MCF 10A (cell line): ENCODE data around the gene LRRC1. TPM values are rescaled to one million over a fixed set of nuclear protein-coding genes. Genes with fewer than 3 reads are reported as not detected.

Experiments used
- BruUV-seq: library from RNA; stranded (reverse); fragments of 400-500 nt; replicated peaks from 2 replicates; lab custom pipeline; 2021; lab: Mats Ljungman, UMichigan
- CTCF ChIA-PET: fragments of 300-600 bp; sonication (Branson Sonifier 250); formaldehyde crosslinking; extraction: SDS; loops from one replicate; lab custom pipeline; 2021; ENCODE audit warnings: antibody characterized with exemption, inconsistent platforms; lab: Yijun Ruan, JAX
- POLR2A ChIA-PET: fragments of 300-600, 350-650 bp; sonication (Branson Sonifier 250); formaldehyde crosslinking; extraction: SDS; loops from one replicate; lab custom pipeline; 2020; ENCODE audit warnings: antibody characterized with exemption, inconsistent platforms; lab: Yijun Ruan, JAX
- DNase-seq: peaks from one replicate; pipeline ENCODE4 v3.0.0-alpha.2; 2018; ENCODE audit not compliant: unreplicated experiment
- H3K27ac Mint-ChIP-seq: one replicate; pipeline ENCODE4 v1.8.0; 2022; ENCODE audit warnings: mild to moderate bottlenecking, low read depth, mixed read lengths; ENCODE audit not compliant: unreplicated experiment
- H3K27me3 Mint-ChIP-seq: one replicate; pipeline ENCODE4 v1.8.0; 2022; ENCODE audit warnings: mixed read lengths; ENCODE audit not compliant: insufficient read depth, unreplicated experiment
- H3K36me3 Mint-ChIP-seq: one replicate; pipeline ENCODE4 v1.8.0; 2022; ENCODE audit warnings: mild to moderate bottlenecking, moderate library complexity, mixed read lengths; ENCODE audit not compliant: insufficient read depth, unreplicated experiment
- H3K4me1 Mint-ChIP-seq: one replicate; pipeline ENCODE4 v1.8.0; 2022; ENCODE audit warnings: mixed read lengths; ENCODE audit not compliant: insufficient read depth, unreplicated experiment
- H3K4me3 Mint-ChIP-seq: one replicate; pipeline ENCODE4 v1.8.0; 2022; ENCODE audit warnings: mild to moderate bottlenecking, moderate library complexity, mixed read lengths; ENCODE audit not compliant: unreplicated experiment
- H3K9me3 Mint-ChIP-seq: one replicate; pipeline ENCODE4 v1.8.0; 2022; ENCODE audit warnings: mixed read lengths; ENCODE audit not compliant: unreplicated experiment
- CTCF ChIP-seq: fragments of 200-600 bp; IDR thresholded peaks from one replicate; pipeline ENCODE4 v1.8.0; 2022; ENCODE audit warnings: antibody characterized with exemption, mild to moderate bottlenecking; ENCODE audit not compliant: unreplicated experiment
- intact Hi-C: fragments of 100-400 bp; cut with micrococcal nuclease; formaldehyde crosslinking; loops from 2 replicates; pipeline ENCODE4 v1.14.1; 2022
- total RNA-seq: library from RNA; stranded (reverse); gene quantifications from 2 replicates; pipeline ENCODE4 v1.2.3, GENCODE V29; 2022

Gene LRRC1
- total RNA-seq, 1 experiment from 2014 or later: 18.6 TPM

- ChIA-PET POLR2A (no interaction called here), CTCF (interaction anchor here (0.9 kb wide), 1 partner anchor 205 kb away, joined by 3 read pairs; no protein-coding TSS in a partner anchor)
- Mint-ChIP-seq H3K36me3 (peaks cover 25% of the 10 kb centered on the region), H3K27ac (no peak overlapping the region), H3K4me3 (no peak overlapping the region), H3K4me1 (peaks cover 12% of the 10 kb centered on the region), H3K9me3 (no peaks in the 10 kb centered on the region), H3K27me3 (no peaks in the 10 kb centered on the region)
- DNase-seq: no peak
- intact Hi-C loops: no loop called here
- no peak for TF ChIP-seq CTCF
- BruUV-seq: no TSS peak
Measured at GRCh38 chr6:53924277-53924676, 129.5 kb downstream of the LRRC1 start.

GRCh38 chr6:53924821-53925422 lies 130.1 kb downstream of the LRRC1 start:
- no peak overlapping the region for H3K4me3 Mint-ChIP-seq

GRCh38 chr6:53925891-53926290 lies 131.1 kb downstream of the LRRC1 start:
- no TSS peak for BruUV-seq
- no peak for DNase-seq
- H3K27ac Mint-ChIP-seq: no peak overlapping the region
- H3K4me1 Mint-ChIP-seq: peaks cover 15% of the 10 kb centered on the region
- peaks cover 22% of the 10 kb centered on the region for H3K36me3 Mint-ChIP-seq
- no peak overlapping the region for H3K4me3 Mint-ChIP-seq
- no peak for TF ChIP-seq CTCF
- CTCF ChIA-PET: interaction anchor here (0.6 to 1.0 kb wide), 3 partner anchors 30 to 1935 kb away, joined by 3 to 6 read pairs (median 3); no protein-coding TSS in a partner anchor
- H3K9me3 Mint-ChIP-seq: no peaks in the 10 kb centered on the region
- H3K27me3 Mint-ChIP-seq: no peaks in the 10 kb centered on the region
- intact Hi-C loops: no loop called here
- POLR2A ChIA-PET: interaction anchor here (0.7 to 1.6 kb wide), 4 partner anchors 16 to 131 kb away, joined by 3 to 7 read pairs (median 4); partner anchors contain the start of gene LRRC1

More at GRCh38 chr6:53924821-53925422, 130.1 kb downstream of the LRRC1 start:
- H3K9me3 Mint-ChIP-seq: no peaks in the 10 kb centered on the region
- intact Hi-C loops: no loop called here
- no peak for TF ChIP-seq CTCF
- no peak for DNase-seq
- H3K36me3 Mint-ChIP-seq: peaks cover 23% of the 10 kb centered on the region
- no peak overlapping the region for H3K27ac Mint-ChIP-seq
- POLR2A ChIA-PET: interaction anchor here (1.6 kb wide), 1 partner anchor 130 kb away, joined by 7 read pairs; the partner anchor contains the start of gene LRRC1
- no TSS peak for BruUV-seq
- H3K4me1 Mint-ChIP-seq: peaks cover 15% of the 10 kb centered on the region
- H3K27me3 Mint-ChIP-seq: no peaks in the 10 kb centered on the region
- CTCF ChIA-PET: interaction anchor here (0.7 to 0.9 kb wide), 2 partner anchors 206 to 1936 kb away, joined by 3 to 6 read pairs; no protein-coding TSS in a partner anchor

GRCh38 chr6:53926505-53926904 lies 131.7 kb downstream of the LRRC1 start:
- Mint-ChIP-seq H3K9me3 (no peaks in the 10 kb centered on the region), H3K4me1 (peaks cover 15% of the 10 kb centered on the region), H3K36me3 (peaks cover 16% of the 10 kb centered on the region), H3K27me3 (no peaks in the 10 kb centered on the region), H3K4me3 (no peak overlapping the region), H3K27ac (no peak overlapping the region)
- intact Hi-C loops: no loop called here
- TF ChIP-seq CTCF: no peak
- POLR2A ChIA-PET: interaction anchor here (0.7 to 1.6 kb wide), 5 partner anchors 17 to 132 kb away, joined by 3 to 7 read pairs (median 3); partner anchors contain the start of gene LRRC1
- peak; percentile 22 for DNase-seq
- no TSS peak for BruUV-seq
- CTCF ChIA-PET: interaction anchor here (0.6 to 1.0 kb wide), 2 partner anchors 30 to 1371 kb away, joined by 3 read pairs; no protein-coding TSS in a partner anchor
